MCF 10A (cell line): ENCODE results near the gene CELSR1. TPM values are rescaled to one million over a fixed set of nuclear protein-coding genes. Genes with fewer than 3 reads are reported as not detected.

Experiments used
- BruUV-seq: library from RNA; stranded (reverse); fragments of 400-500 nt; replicated peaks from 2 replicates; lab custom pipeline; 2021; lab: Mats Ljungman, UMichigan
- CTCF ChIA-PET: fragments of 300-600 bp; sonication (Branson Sonifier 250); formaldehyde crosslinking; extraction: SDS; loops from one replicate; lab custom pipeline; 2021; ENCODE audit warnings: antibody characterized with exemption, inconsistent platforms; lab: Yijun Ruan, JAX
- POLR2A ChIA-PET: fragments of 300-600, 350-650 bp; sonication (Branson Sonifier 250); formaldehyde crosslinking; extraction: SDS; loops from one replicate; lab custom pipeline; 2020; ENCODE audit warnings: antibody characterized with exemption, inconsistent platforms; lab: Yijun Ruan, JAX
- DNase-seq: peaks from one replicate; pipeline ENCODE4 v3.0.0-alpha.2; 2018; ENCODE audit not compliant: unreplicated experiment
- H3K27ac Mint-ChIP-seq: one replicate; pipeline ENCODE4 v1.8.0; 2022; ENCODE audit warnings: mild to moderate bottlenecking, low read depth, mixed read lengths; ENCODE audit not compliant: unreplicated experiment
- H3K27me3 Mint-ChIP-seq: one replicate; pipeline ENCODE4 v1.8.0; 2022; ENCODE audit warnings: mixed read lengths; ENCODE audit not compliant: insufficient read depth, unreplicated experiment
- H3K36me3 Mint-ChIP-seq: one replicate; pipeline ENCODE4 v1.8.0; 2022; ENCODE audit warnings: mild to moderate bottlenecking, moderate library complexity, mixed read lengths; ENCODE audit not compliant: insufficient read depth, unreplicated experiment
- H3K4me1 Mint-ChIP-seq: one replicate; pipeline ENCODE4 v1.8.0; 2022; ENCODE audit warnings: mixed read lengths; ENCODE audit not compliant: insufficient read depth, unreplicated experiment
- H3K4me3 Mint-ChIP-seq: one replicate; pipeline ENCODE4 v1.8.0; 2022; ENCODE audit warnings: mild to moderate bottlenecking, moderate library complexity, mixed read lengths; ENCODE audit not compliant: unreplicated experiment
- H3K9me3 Mint-ChIP-seq: one replicate; pipeline ENCODE4 v1.8.0; 2022; ENCODE audit warnings: mixed read lengths; ENCODE audit not compliant: unreplicated experiment
- CTCF ChIP-seq: fragments of 200-600 bp; IDR thresholded peaks from one replicate; pipeline ENCODE4 v1.8.0; 2022; ENCODE audit warnings: antibody characterized with exemption, mild to moderate bottlenecking; ENCODE audit not compliant: unreplicated experiment
- intact Hi-C: fragments of 100-400 bp; cut with micrococcal nuclease; formaldehyde crosslinking; loops from 2 replicates; pipeline ENCODE4 v1.14.1; 2022
- total RNA-seq: library from RNA; stranded (reverse); gene quantifications from 2 replicates; pipeline ENCODE4 v1.2.3, GENCODE V29; 2022

CELSR1 gene
- total RNA-seq, 1 experiment from 2014 or later: 49.1 TPM

- Mint-ChIP-seq H3K36me3 (peaks cover 89% of the 10 kb centered on the region), H3K9me3 (no peaks in the 10 kb centered on the region), H3K27ac (no peak overlapping the region), H3K27me3 (no peaks in the 10 kb centered on the region), H3K4me3 (no peak overlapping the region), H3K4me1 (peaks cover 10% of the 10 kb centered on the region)
- ChIA-PET POLR2A (no interaction called here), CTCF (no interaction called here)
- intact Hi-C loops: no loop called here
- DNase-seq: no peak
- BruUV-seq: no TSS peak
- no peak for TF ChIP-seq CTCF
These were observed 189.2 kb downstream of the CELSR1 start for GRCh38 chr22:46348099-46348695.

GRCh38 chr22:46347646-46348045 is 189.8 kb downstream of the CELSR1 start:
- no TSS peak for BruUV-seq
- intact Hi-C loops: no loop called here
- H3K9me3 Mint-ChIP-seq: no peaks in the 10 kb centered on the region
- H3K4me1 Mint-ChIP-seq: peaks cover 5% of the 10 kb centered on the region
- ChIA-PET POLR2A (no interaction called here), CTCF (no interaction called here)
- H3K36me3 Mint-ChIP-seq: peaks cover 89% of the 10 kb centered on the region
- TF ChIP-seq CTCF: no peak
- H3K4me3 Mint-ChIP-seq: no peak overlapping the region
- no peak overlapping the region for H3K27ac Mint-ChIP-seq
- no peak for DNase-seq
- no peaks in the 10 kb centered on the region for H3K27me3 Mint-ChIP-seq

GRCh38 chr22:46346680-46347405 is 190.6 kb downstream of the CELSR1 start:
- H3K36me3 Mint-ChIP-seq: peaks cover 95% of the 10 kb centered on the region

More at GRCh38 chr22:46346680-46347405, 190.6 kb downstream of the CELSR1 start:
- no TSS peak for BruUV-seq
- Mint-ChIP-seq H3K4me3 (no peak overlapping the region), H3K27me3 (no peaks in the 10 kb centered on the region), H3K27ac (no peak overlapping the region), H3K4me1 (no peaks in the 10 kb centered on the region), H3K9me3 (no peaks in the 10 kb centered on the region)
- no peak for DNase-seq
- ChIA-PET CTCF (no interaction called here), POLR2A (no interaction called here)
- intact Hi-C loops: no loop called here
- no peak for TF ChIP-seq CTCF
